Epithelial cell of proximal tubule (primary cell): Measurements from ENCODE around the gene FAM193B. TPM values are rescaled to one million over a fixed set of nuclear protein-coding genes. Genes with fewer than 3 reads are reported as not detected.

Experiments used
- DNase-seq: peaks from one replicate; pipeline ENCODE4 v3.0.0-alpha.2; 2011; ENCODE audit warnings: low read depth
- H3K4me3 ChIP-seq: 2 replicates; pipeline ENCODE4 v1.5.1; 2011; ENCODE audit warnings: low read depth, mild to moderate bottlenecking, low read length
- CTCF ChIP-seq: conservative IDR thresholded peaks from 2 replicates; pipeline ENCODE4 v1.5.1; 2012; ENCODE audit warnings: low read depth, mild to moderate bottlenecking, low read length
- total RNA-seq: library from RNA; depleted of rRNA; stranded (reverse); fragments of >200 nt; gene quantifications from 2 replicates; pipeline ENCODE4 v1.2.3, GENCODE V29; 2015

The FAM193B gene
- 22.4 and 36.4 TPM in 2 replicates for total RNA-seq

GRCh38 chr5:177554474-177555111 lies at the start of gene FAM193B:
Gene FAM193B (minus strand): TSS chr5:177554563. CDS start chr5:177554458, 105 bp downstream.
- no peak for DNase-seq
- peak within 1 kb of the TSS; percentile 88 for H3K4me3 ChIP-seq
- no peak for TF ChIP-seq CTCF

GRCh38 chr5:177604116-177604521 lies 49.8 kb upstream of the FAM193B start:
- no peak for TF ChIP-seq CTCF
- no peak for DNase-seq
- no peak overlapping the region for H3K4me3 ChIP-seq

GRCh38 chr5:177603631-177604030 lies 49.3 kb upstream of the FAM193B start:
- no peak overlapping the region for H3K4me3 ChIP-seq
- no peak for TF ChIP-seq CTCF
- DNase-seq: no peak

GRCh38 chr5:177602458-177602830 lies 48.1 kb upstream of the FAM193B start:
- no peak overlapping the region for H3K4me3 ChIP-seq
- DNase-seq: no peak
- no peak for TF ChIP-seq CTCF

- peak; percentile 26 for TF ChIP-seq CTCF
- DNase-seq: no peak
- no peak overlapping the region for H3K4me3 ChIP-seq
Measured at GRCh38 chr5:177601577-177602457, 47.5 kb upstream of the FAM193B start.

- H3K4me3 ChIP-seq: peak overlapping the region; percentile 64
- no peak for TF ChIP-seq CTCF
- DNase-seq: no peak
Measured at GRCh38 chr5:177601126-177601525, 46.8 kb upstream of the FAM193B start.
